HG02623 (cell line): ENCODE data around the gene MRE11.
A peak's percentile ranks its signal among the peaks of the same experiment; 100 is the strongest.

Experiments used
- ATAC-seq: cut with Tn5 transposase; IDR thresholded peaks from one replicate; pipeline ENCODE4 v1.9.1; 2021; ENCODE audit warnings: moderate library complexity; ENCODE audit not compliant: unreplicated experiment

MRE11 gene

GRCh38 chr11:94493281-94494125 lies at the start of gene MRE11, which contains the start of gene ANKRD49:
Gene MRE11, minus strand, starts transcription at chr11:94493844. Its CDS starts 1,043 bp downstream, at chr11:94492801.
Gene ANKRD49, plus strand, starts transcription at chr11:94493984. Its CDS starts 2,710 bp downstream, at chr11:94496694.
- peak; percentile 100 for ATAC-seq

- ATAC-seq: no peak
Observed at GRCh38 chr11:94539420-94539819, 45.8 kb upstream of the MRE11 start.

GRCh38 chr11:94537031-94537600 lies 43.5 kb upstream of the MRE11 start:
- no peak for ATAC-seq

- no peak for ATAC-seq
Observed at GRCh38 chr11:94536386-94536785, 42.7 kb upstream of the MRE11 start.

- no peak for ATAC-seq
Observed at GRCh38 chr11:94533696-94534630, 40.3 kb upstream of the MRE11 start.

GRCh38 chr11:94533206-94533605 lies 39.6 kb upstream of the MRE11 start:
- ATAC-seq: no peak

GRCh38 chr11:94532211-94532610 lies 38.6 kb upstream of the MRE11 start:
- ATAC-seq: no peak

GRCh38 chr11:94528551-94528950 lies 34.9 kb upstream of the MRE11 start:
- ATAC-seq: no peak

GRCh38 chr11:94526645-94527438 lies 33.2 kb upstream of the MRE11 start:
- no peak for ATAC-seq

- no peak for ATAC-seq
Observed at GRCh38 chr11:94525546-94526324, 32.1 kb upstream of the MRE11 start.

- ATAC-seq: no peak
Observed at GRCh38 chr11:94524341-94524740, 30.7 kb upstream of the MRE11 start.

GRCh38 chr11:94521684-94522083 lies 28.0 kb upstream of the MRE11 start:
- ATAC-seq: no peak

- ATAC-seq: no peak
Observed at GRCh38 chr11:94519478-94520084, 25.9 kb upstream of the MRE11 start.

GRCh38 chr11:94518300-94518699 lies 24.7 kb upstream of the MRE11 start:
- ATAC-seq: no peak

GRCh38 chr11:94516725-94517124 lies 23.1 kb upstream of the MRE11 start:
- ATAC-seq: no peak

- no peak for ATAC-seq
Observed at GRCh38 chr11:94515398-94515797, 21.8 kb upstream of the MRE11 start.

GRCh38 chr11:94513091-94513490 lies 19.4 kb upstream of the MRE11 start:
- no peak for ATAC-seq

- peak; percentile 84 for ATAC-seq
Observed at GRCh38 chr11:94511932-94512781, 18.5 kb upstream of the MRE11 start, which contains the start of gene C11orf97. Gene C11orf97, plus strand, starts transcription at chr11:94512461. Its CDS starts 68 bp downstream, at chr11:94512529.
